Activated CD8-positive, alpha-beta memory T cell treated with anti-CD3 and anti-CD28 coated beads for 36 hours (primary cell): ENCODE results near the gene NFASC. TPM values are rescaled to one million over a fixed set of nuclear protein-coding genes. Genes with fewer than 3 reads are reported as not detected.

Source experiments
- CTCF ChIA-PET: fragments of 350-600 bp; sonication (Branson Sonifier 250); formaldehyde crosslinking; loops from one replicate; lab custom pipeline; 2021; ENCODE audit warnings: antibody characterized with exemption; lab: Charles Lee
- POLR2A ChIA-PET: fragments of 350-600 bp; sonication (Branson Sonifier 250); formaldehyde crosslinking; loops from one replicate; lab custom pipeline; 2021; ENCODE audit warnings: antibody characterized with exemption; lab: Charles Lee
- total RNA-seq, 2 experiments: library from RNA; stranded (reverse); gene quantifications; one replicate each; pipeline ENCODE4 v1.2.3, GENCODE V29; 2021

The NFASC gene
- total RNA-seq, 2 experiments from 2014 or later, result 0.08 to 0.13 TPM

GRCh38 chr1:205013683-205014367 lies 143.2 kb downstream of the NFASC start:
- CTCF ChIA-PET, result no interaction called here

GRCh38 chr1:205014783-205015182 lies 144.1 kb downstream of the NFASC start:
- ChIA-PET POLR2A (no interaction called here), CTCF (no interaction called here)

More at GRCh38 chr1:205013683-205014367, 143.2 kb downstream of the NFASC start:
- POLR2A ChIA-PET, result no interaction called here

- ChIA-PET CTCF (no interaction called here), POLR2A (no interaction called here)
These were observed 144.6 kb downstream of the NFASC start for GRCh38 chr1:205015241-205015640.

- ChIA-PET POLR2A (no interaction called here), CTCF (no interaction called here)
These were observed 145.4 kb downstream of the NFASC start for GRCh38 chr1:205016075-205016474.

GRCh38 chr1:205016584-205016983 lies 145.9 kb downstream of the NFASC start:
- ChIA-PET CTCF (no interaction called here), POLR2A (no interaction called here)

- ChIA-PET CTCF (no interaction called here), POLR2A (no interaction called here)
These were observed 146.3 kb downstream of the NFASC start for GRCh38 chr1:205017001-205017400.

- CTCF ChIA-PET, result no interaction called here
- POLR2A ChIA-PET, result no interaction called here
These were observed 147.1 kb downstream of the NFASC start for GRCh38 chr1:205017766-205018165.

GRCh38 chr1:205018381-205018780 lies 147.7 kb downstream of the NFASC start:
- ChIA-PET CTCF (no interaction called here), POLR2A (no interaction called here)

GRCh38 chr1:205020466-205020865 lies 149.8 kb downstream of the NFASC start:
- ChIA-PET POLR2A (no interaction called here), CTCF (no interaction called here)

GRCh38 chr1:205024679-205025078 lies 154.0 kb downstream of the NFASC start:
- ChIA-PET POLR2A (no interaction called here), CTCF (no interaction called here)

GRCh38 chr1:205025239-205025638 lies 154.6 kb downstream of the NFASC start:
- CTCF ChIA-PET, result no interaction called here
- POLR2A ChIA-PET, result no interaction called here

GRCh38 chr1:205026181-205026580 lies 155.5 kb downstream of the NFASC start:
- ChIA-PET POLR2A (no interaction called here), CTCF (no interaction called here)

- POLR2A ChIA-PET, result no interaction called here
- CTCF ChIA-PET, result no interaction called here
These were observed 157.7 kb downstream of the NFASC start for GRCh38 chr1:205028390-205028789.

GRCh38 chr1:205028924-205029323 lies 158.3 kb downstream of the NFASC start:
- POLR2A ChIA-PET, result no interaction called here
- CTCF ChIA-PET, result no interaction called here

GRCh38 chr1:205030241-205030640 lies 159.6 kb downstream of the NFASC start:
- ChIA-PET CTCF (no interaction called here), POLR2A (no interaction called here)

- POLR2A ChIA-PET, result no interaction called here
These were observed 160.2 kb downstream of the NFASC start for GRCh38 chr1:205030896-205031295.

GRCh38 chr1:205032508-205032907 lies 161.8 kb downstream of the NFASC start:
- ChIA-PET POLR2A (no interaction called here), CTCF (interaction anchor here (1.4 kb wide), 1 partner anchor 29 kb away, joined by 3 read pairs; no protein-coding TSS in a partner anchor)

More at GRCh38 chr1:205030896-205031295, 160.2 kb downstream of the NFASC start:
- CTCF ChIA-PET, result no interaction called here

GRCh38 chr1:205037539-205037938 lies 166.9 kb downstream of the NFASC start:
- POLR2A ChIA-PET, result no interaction called here
- CTCF ChIA-PET, result interaction anchor here (0.5 kb wide), 1 partner anchor 176 kb away, joined by 5 read pairs; no protein-coding TSS in a partner anchor

- ChIA-PET CTCF (no interaction called here), POLR2A (no interaction called here)
These were observed 167.6 kb downstream of the NFASC start for GRCh38 chr1:205038132-205038786.

GRCh38 chr1:205041001-205041715 lies 170.5 kb downstream of the NFASC start:
- ChIA-PET POLR2A (no interaction called here), CTCF (interaction anchor here (1.0 kb wide), 1 partner anchor 20 kb away, joined by 3 read pairs; no protein-coding TSS in a partner anchor)
